Stimulated activated CD4-positive, alpha-beta T cell treated with anti-CD3 and anti-CD28 coated beads, Interleukin-2, amount 100 ng/mL, for 48 hours (primary cell): ENCODE measurements around the gene DNASE1L3.
"Not testable (repeated sequence)": the region's sequence is repeated elsewhere in the genome, so short reads cannot be mapped to it uniquely, and the experiment has no call there.

ENCODE experiments used
- DNase-seq, 2 donors: peaks; one replicate each; pipeline ENCODE4 v3.0.0-alpha.2; 2020

DNASE1L3 gene

GRCh38 chr3:58210761-58211460 lies at the start of gene DNASE1L3:
TSS of gene DNASE1L3 (minus strand) at chr3:58210972. CDS start at chr3:58210906, 66 bp downstream.
- DNase-seq: no peak

GRCh38 chr3:58260261-58260731 lies 49.5 kb upstream of the DNASE1L3 start:
- DNase-seq: no peak

GRCh38 chr3:58258392-58259055 lies 47.8 kb upstream of the DNASE1L3 start:
- DNase-seq: no peak

DNA sequence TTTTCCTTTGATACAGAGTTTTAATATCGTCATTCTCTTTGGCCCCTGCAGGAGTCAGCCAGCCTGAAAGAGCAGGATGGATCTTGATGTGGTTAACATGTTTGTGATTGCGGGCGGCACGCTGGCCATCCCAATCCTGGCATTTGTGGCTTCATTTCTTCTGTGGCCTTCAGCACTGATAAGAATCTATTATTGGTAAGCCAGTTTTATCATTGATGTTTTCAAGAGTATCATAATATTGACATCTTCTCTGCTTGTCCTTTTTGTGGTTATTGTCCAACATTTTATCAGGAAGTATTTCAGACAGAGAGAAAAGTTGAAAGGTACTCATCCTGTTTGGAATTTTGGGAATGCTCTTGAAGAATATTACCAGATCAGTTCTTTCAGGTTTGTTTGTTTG lies 45.7 kb upstream of the DNASE1L3 start:
- no peak for DNase-seq

- DNase-seq: no peak
These were observed 45.3 kb upstream of the DNASE1L3 start for GRCh38 chr3:58256061-58256460.

- DNase-seq: no peak
These were observed 43.4 kb upstream of the DNASE1L3 start for GRCh38 chr3:58254144-58254543.

DNA sequence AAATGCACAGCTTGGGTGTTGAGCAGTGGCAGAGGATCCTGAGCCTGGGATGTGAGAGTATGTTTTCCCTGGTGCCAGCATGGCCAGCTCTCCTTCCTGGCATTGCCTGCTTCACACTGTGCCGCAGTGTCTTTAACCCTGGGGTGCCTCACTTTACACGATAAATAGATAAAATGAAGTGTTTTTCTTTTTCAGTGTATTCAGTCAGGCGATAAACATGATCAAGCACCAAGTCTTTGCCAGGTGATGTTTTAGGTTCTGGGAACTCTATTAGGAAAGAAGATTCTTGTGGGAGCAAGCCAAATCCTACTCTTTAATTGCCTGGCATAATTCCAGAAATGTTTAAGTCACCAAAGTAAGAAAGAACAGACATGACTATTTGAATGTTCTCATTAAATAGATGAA lies 40.9 kb upstream of the DNASE1L3 start:
- DNase-seq: no peak

DNA sequence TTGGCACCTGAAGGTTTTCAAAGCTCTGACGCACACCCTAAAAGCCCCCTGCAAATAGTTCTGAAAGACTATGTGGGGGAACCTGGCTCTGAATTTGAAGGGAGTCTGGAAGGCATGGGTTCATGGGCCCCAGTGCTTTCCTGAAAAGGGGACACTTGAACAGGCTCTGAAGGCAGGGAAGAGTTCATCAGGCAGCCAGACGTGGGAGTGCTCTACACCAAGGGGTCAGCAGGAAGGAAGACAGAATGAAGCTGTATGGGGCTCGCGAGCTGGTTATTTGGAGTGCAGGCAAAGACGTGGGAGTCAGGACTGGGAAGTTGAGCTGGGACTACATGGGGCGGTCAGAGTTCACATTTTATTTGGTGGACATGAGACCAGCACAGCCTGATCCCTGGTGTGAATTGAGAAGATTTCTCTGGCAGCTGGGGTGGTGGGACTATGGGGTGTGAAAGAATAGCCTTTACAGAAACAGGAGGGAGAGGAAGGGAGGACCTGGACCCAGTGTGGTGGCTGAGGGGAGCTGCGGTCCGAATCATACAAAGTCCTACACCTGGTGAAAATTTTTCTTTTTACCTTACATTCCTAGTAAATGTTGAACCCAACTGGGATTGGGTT lies 39.4 kb upstream of the DNASE1L3 start:
- no peak for DNase-seq

- no peak for DNase-seq
These were observed 38.8 kb upstream of the DNASE1L3 start for GRCh38 chr3:58249358-58250092.

DNA sequence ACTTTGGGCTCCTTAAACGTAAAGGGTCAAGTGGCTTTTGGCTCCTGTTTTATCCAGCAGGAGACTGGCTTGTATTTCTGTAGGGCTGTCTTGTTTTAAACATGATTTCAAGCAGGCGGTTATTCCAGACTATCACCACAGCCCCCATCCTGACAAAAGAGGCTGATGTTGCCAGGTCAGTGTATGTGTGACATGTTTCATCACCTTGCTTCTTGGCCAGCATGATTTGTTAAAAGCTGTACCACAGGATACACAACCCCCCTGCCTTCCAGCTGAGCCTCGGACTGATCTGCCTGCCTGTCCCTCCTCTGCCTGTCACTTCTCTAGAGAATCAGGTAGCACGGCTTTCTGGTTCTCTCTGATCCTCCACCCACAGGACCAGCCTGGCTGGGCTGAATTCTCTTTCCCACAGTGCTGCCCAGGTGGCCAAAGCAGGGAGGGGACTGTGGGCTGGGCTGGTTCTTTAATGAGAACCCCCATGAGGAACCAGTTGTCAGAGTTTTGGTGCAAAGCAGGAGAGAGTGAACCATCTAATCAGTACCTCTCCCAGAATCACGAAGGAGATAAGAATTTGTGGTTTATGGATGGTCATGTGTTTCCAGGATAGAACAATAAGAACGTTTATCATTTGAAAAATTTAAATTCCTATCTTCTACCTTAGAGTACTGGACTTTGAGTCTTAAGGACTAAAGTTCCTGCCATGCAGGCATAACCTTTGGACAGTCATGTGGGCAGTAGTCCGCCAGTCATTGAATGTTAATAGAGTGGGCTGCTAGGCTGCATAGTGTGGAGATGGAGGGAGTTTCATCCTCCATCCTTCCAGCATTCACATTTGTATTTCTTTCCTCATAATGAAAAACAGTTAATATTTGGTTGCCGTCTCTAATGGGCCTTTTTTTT lies 35.6 kb upstream of the DNASE1L3 start:
- DNase-seq: no peak

- no peak for DNase-seq
These were observed 33.3 kb upstream of the DNASE1L3 start for GRCh38 chr3:58243976-58244585.

DNA sequence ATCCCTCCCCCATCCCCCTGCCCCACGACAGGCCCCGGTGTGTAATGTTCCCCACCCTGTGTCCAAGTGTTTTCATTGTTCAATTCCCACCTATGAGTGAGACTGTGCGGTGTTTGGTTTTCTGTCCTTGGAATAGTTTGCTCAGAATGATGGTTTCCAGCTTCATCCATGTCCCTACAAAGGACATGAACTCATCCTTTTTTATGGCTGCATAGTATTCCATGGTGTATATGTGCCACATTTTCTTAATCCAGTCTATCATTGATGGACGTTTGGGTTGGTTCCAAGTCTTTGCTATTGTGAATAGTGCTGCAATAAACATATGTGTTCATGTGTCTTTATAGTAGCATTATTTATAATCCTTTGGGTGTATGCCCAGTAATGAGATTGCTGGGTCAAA lies 32.1 kb upstream of the DNASE1L3 start:
- not testable (repeated sequence) for DNase-seq

GRCh38 chr3:58242340-58242739 lies 31.6 kb upstream of the DNASE1L3 start:
- DNase-seq: no peak

DNA sequence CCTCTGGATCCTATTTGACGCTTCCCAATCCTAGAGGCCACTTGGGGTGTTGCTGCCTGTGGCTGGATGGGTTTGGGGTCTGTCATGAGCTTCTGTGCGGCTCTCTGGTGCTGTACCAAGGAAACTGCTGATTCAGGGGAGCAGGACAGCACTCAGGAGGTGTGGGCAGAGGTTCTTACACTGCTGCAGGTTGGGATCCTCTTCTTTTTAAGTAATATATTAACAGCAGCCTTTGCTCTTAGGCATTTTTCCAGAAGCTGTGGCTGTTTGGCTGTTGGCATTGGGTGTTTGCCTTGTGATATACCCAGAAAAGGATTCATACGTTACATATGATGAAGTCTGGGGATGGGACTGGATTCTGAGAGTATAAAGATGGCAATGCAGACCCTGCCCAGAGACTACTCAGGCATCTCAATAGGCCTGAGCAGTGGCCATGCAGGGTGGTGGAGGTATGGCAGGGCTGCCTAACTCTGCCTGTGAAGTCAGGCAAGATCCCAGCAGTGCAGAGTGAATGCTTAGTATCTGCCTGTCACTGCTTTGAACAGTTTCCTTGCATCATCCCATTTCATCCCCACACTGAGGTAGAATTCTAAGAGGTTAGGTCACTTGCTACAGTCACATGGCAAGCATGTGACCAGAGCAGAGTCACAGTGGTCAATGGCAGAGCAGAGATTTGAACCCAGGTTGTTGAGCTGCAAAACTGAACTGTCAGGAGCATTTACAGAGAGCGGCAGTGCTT lies 30.7 kb upstream of the DNASE1L3 start:
- DNase-seq: no peak

DNA sequence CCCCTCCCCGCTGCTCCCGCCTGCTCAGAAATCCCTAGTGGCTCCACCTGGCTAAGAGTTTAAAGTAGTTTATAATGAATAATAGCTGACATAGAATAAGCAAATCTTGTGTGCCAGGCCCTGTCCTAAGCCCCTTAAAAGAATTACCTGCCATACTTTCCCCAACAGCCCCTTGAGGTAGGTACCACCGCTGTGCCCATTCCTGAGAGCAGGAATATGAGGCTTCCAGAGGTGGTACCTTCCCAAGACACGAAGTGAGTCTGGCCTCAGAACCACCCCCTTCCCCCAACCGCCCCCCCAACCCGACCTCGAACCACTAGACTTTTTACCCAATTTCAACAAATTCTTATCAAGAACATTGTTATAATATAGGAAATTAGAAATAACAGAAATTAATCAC lies 28.1 kb upstream of the DNASE1L3 start:
- DNase-seq: no peak

DNA sequence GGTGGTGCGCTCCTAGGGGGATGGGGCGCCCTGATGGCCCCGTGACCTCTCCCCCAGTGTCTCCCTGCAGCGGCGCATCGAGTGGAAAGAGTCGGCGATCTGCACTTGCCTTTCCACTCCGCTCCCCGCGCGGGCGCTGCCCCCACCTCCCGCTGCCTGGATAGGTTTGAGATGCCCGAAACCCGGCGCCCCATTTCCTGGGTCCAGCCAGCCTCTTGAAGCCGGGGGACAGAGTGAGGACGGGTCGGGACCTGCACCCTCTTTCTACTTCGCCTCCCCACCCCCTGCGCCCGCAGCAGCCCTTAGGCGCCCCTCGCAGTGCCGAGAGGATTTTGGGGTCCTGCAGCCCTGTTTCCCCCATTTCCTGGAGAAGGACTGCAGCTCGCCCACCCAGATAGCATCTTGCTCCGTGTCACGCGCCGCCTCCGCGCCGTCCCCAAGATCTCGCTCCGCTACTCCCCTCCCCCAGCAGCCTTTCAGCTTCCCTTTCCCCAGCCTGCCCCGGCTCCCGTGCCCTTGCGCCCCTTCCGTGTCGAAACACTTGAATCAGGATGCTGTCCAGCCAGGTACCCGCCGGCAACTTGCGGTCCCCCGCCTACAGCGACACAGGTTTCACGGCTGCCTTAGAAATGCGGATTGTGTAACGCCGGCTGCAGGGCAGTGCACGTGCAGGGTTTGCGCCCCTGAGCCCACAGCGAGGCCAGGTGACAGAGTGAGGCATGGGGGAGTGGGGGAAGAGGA lies 27.3 kb upstream of the DNASE1L3 start:
- peak; percentile 7 to 20 for DNase-seq

DNA sequence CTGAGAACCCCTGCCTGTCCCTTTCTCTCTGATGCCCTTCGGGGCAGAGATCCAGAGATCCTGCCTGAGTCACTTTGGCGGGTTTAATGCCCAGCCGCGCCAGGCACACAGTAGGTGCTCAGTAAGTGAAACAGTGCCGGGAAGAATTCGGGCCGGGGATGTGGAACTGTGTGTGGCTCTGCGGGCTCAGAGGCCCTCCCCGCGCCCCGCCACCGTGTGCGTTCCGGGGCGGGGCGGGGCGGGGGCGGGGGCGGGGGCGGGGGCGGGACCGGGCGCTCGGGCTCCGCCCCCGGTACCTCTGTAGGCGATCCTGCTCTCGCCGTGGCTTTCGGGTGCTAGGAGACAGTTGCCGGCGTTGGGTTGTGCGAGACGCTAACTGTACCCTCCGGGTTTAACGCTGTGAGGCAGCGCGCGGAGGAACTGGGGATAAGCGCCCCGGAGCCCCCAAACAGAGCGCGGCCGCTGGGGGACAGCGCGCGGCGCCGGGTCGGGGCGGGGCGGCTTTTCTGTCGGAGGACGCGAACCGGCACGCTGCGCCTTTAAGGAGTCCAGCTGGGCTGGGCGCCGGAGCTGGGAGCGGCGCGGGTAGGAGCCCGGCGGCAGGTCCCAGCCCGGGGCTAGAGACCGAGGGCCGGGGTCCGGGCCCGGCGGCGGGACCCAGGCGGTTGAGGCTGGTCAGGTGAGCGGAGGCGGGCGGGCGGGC lies 26.6 kb upstream of the DNASE1L3 start, which contains the start of gene ABHD6:
Gene ABHD6 (plus strand): TSS at position 555 of the 703 bp plus-strand sequence. CDS start 18,795 bp downstream, outside the sequence.
- DNase-seq: peak; percentile 80 to 84

GRCh38 chr3:58236527-58237237 lies 25.9 kb upstream of the DNASE1L3 start:
- no peak for DNase-seq

DNA sequence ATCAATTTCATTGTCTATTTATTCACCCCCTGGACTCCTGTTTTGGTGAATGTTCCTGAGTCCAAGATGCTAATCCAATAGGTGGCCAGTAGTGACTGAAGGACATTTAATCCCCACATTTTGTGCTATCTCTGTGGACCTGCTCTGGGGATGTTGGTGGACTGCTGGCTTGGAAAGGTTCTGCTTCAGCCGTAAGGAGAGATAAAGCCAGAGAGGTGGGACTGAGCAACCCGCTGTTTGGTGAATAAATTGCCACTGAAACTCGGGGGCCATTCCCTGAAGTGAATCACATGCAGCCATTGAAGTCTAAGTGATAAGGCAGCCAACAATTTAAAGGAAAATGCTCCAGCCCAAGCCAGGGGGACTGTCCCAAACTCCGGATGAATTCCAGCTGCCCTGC lies 25.2 kb upstream of the DNASE1L3 start:
- DNase-seq: no peak
